Mesenchymal stem cell (in vitro differentiated cells and primary cell): Measurements from ENCODE around the gene TRIM2.

Experiments used
- DNase-seq: peaks from one replicate; pipeline ENCODE4 v3.0.0-alpha.2; 2013
- H2AFZ ChIP-seq: one replicate; pipeline ENCODE4 v1.6.1; 2013; ENCODE audit warnings: low read depth, mild to moderate bottlenecking, control low read depth, inconsistent platforms, low read length, moderate library complexity
- H2AK5ac ChIP-seq: 2 replicates; pipeline ENCODE4 v1.6.1; 2013; ENCODE audit warnings: low read length, moderate library complexity, mild to moderate bottlenecking, inconsistent platforms; ENCODE audit not compliant: severe bottlenecking
- H2BK120ac ChIP-seq: one replicate; pipeline ENCODE4 v1.6.1; 2013; ENCODE audit warnings: low read depth, mild to moderate bottlenecking, inconsistent platforms, low read length, moderate library complexity
- H2BK12ac ChIP-seq, 2 experiments: one replicate each; pipeline ENCODE4 v1.6.1; 2013; ENCODE audit warnings: inconsistent platforms in 2 of 2, low read length in 2 of 2, mild to moderate bottlenecking in 2 of 2, moderate library complexity in 2 of 2, control low read depth in 1 of 2
- H2BK15ac ChIP-seq: one replicate; pipeline ENCODE4 v1.6.1; 2013; ENCODE audit warnings: mild to moderate bottlenecking, low read depth, inconsistent platforms; ENCODE audit not compliant: poor library complexity, severe bottlenecking
- H2BK5ac ChIP-seq: 2 replicates; pipeline ENCODE4 v1.6.1; 2013; ENCODE audit warnings: low read depth, mild to moderate bottlenecking, low read length, control low read depth, inconsistent platforms; ENCODE audit not compliant: poor library complexity, severe bottlenecking
- H3K14ac ChIP-seq, 2 experiments: one replicate each; pipeline ENCODE4 v1.6.1; 2013; ENCODE audit warnings: inconsistent platforms in 2 of 2, low read length in 2 of 2, control low read depth in 1 of 2, mild to moderate bottlenecking in 1 of 2, moderate library complexity in 1 of 2
- H3K18ac ChIP-seq, 2 experiments: one replicate each; pipeline ENCODE4 v1.6.1; 2013; ENCODE audit warnings: inconsistent platforms in 2 of 2, low read length in 2 of 2, control low read depth in 1 of 2, low read depth in 1 of 2, mild to moderate bottlenecking in 1 of 2
- H3K23ac ChIP-seq, 2 experiments: one replicate each; pipeline ENCODE4 v1.6.1; 2013; ENCODE audit warnings: inconsistent platforms in 2 of 2, low read length in 2 of 2, mild to moderate bottlenecking in 2 of 2, moderate library complexity in 2 of 2, control low read depth in 1 of 2
- H3K27ac ChIP-seq: 2 replicates; pipeline ENCODE4 v1.5.1; 2013; ENCODE audit warnings: mild to moderate bottlenecking, moderate library complexity, low read length, control low read depth, inconsistent platforms; ENCODE audit not compliant: poor library complexity, severe bottlenecking
- H3K27me3 ChIP-seq, 2 experiments: 2 replicates each; pipeline versions ENCODE4 v1.6.1 to v1.7.0; 2013; ENCODE audit warnings: low read length in 2 of 2, mild to moderate bottlenecking in 2 of 2, moderate library complexity in 2 of 2, control low read depth in 1 of 2, inconsistent platforms in 1 of 2; ENCODE audit not compliant: control insufficient read depth in 1 of 2, insufficient read depth in 1 of 2
- H3K36me3 ChIP-seq, 2 experiments: 2 replicates each; pipeline versions ENCODE4 v1.6.1 to v1.7.0; 2013; ENCODE audit warnings: low read length in 2 of 2, control low read depth in 1 of 2, inconsistent platforms in 1 of 2, low read depth in 1 of 2, mild to moderate bottlenecking in 1 of 2; ENCODE audit not compliant: insufficient read depth in 2 of 2, control insufficient read depth in 1 of 2
- H3K4ac ChIP-seq, 2 experiments: one replicate each; pipeline ENCODE4 v1.6.1; 2013; ENCODE audit warnings: inconsistent platforms in 2 of 2, low read length in 2 of 2, mild to moderate bottlenecking in 2 of 2, moderate library complexity in 2 of 2, control low read depth in 1 of 2, low read depth in 1 of 2
- H3K4me1 ChIP-seq: 2 replicates; pipeline ENCODE4 v1.6.1; 2013; ENCODE audit warnings: low read depth, low read length, control low read depth; ENCODE audit not compliant: control insufficient read depth, insufficient read depth
- H3K4me2 ChIP-seq: 2 replicates; pipeline ENCODE4 v1.6.1; 2013; ENCODE audit warnings: low read length, mild to moderate bottlenecking, inconsistent platforms; ENCODE audit not compliant: poor library complexity, severe bottlenecking
- H3K4me3 ChIP-seq, 2 experiments: 2 replicates each; pipeline versions ENCODE4 v1.5.1 to v1.7.0; 2013; ENCODE audit warnings: low read length in 2 of 2, mild to moderate bottlenecking in 2 of 2, control low read depth in 1 of 2, low read depth in 1 of 2; ENCODE audit not compliant: insufficient read depth in 1 of 2
- H3K79me1 ChIP-seq: replicated peaks from 2 replicates; pipeline ENCODE4 v1.6.1; 2013; ENCODE audit warnings: mild to moderate bottlenecking, control low read depth, low read length, inconsistent platforms; ENCODE audit not compliant: poor library complexity, severe bottlenecking
- H3K9ac ChIP-seq: 2 replicates; pipeline ENCODE4 v1.7.0; 2013; ENCODE audit warnings: mild to moderate bottlenecking, low read length, moderate library complexity
- H3K9me3 ChIP-seq: 2 replicates; pipeline ENCODE4 v1.7.0; 2013; ENCODE audit warnings: mild to moderate bottlenecking, low read length; ENCODE audit not compliant: control insufficient read depth
- H4K8ac ChIP-seq: one replicate; pipeline ENCODE4 v1.6.1; 2013; ENCODE audit warnings: inconsistent platforms, mild to moderate bottlenecking, low read length, moderate library complexity
- H4K91ac ChIP-seq: one replicate; pipeline ENCODE4 v1.6.1; 2013; ENCODE audit warnings: mild to moderate bottlenecking, low read length, inconsistent platforms
- WGBS: methylation state at CpG from one replicate; pipeline ENCODE4 v1.1.7; 2013; ENCODE audit warnings: mixed read lengths; 5-methylcytosine and 5-hydroxymethylcytosine counted together

Gene TRIM2

GRCh38 chr4:153246446-153247115, 42.3 kb downstream of the TRIM2 start:
- Histone ChIP-seq H3K4me2 (no peak overlapping the region), H3K79me1 (peaks cover 23% of the 10 kb centered on the region), H2AFZ (no peak overlapping the region), H3K27ac (no peak overlapping the region), H2BK12ac (no peak overlapping the region), H3K4me3 (no peak overlapping the region), H2AK5ac (no peak overlapping the region), H3K27me3 (no peaks in the 10 kb centered on the region), H2BK15ac (no peak overlapping the region), H3K4me1 (peaks cover 20% of the 10 kb centered on the region), H3K4ac (no peak overlapping the region), H2BK5ac (no peak overlapping the region), H4K8ac (no peak overlapping the region), H3K23ac (no peak overlapping the region), H3K9ac (no peak overlapping the region), H3K36me3 (no peaks in the 10 kb centered on the region), H3K9me3 (no peaks in the 10 kb centered on the region), H3K14ac (no peak overlapping the region), H4K91ac (no peak overlapping the region), H3K18ac (no peak overlapping the region), H2BK120ac (no peak overlapping the region)
- no peak for DNase-seq
- WGBS = 86% methylated on average over 7 of the region's 7 CpGs

- Histone ChIP-seq H3K9me3 (no peaks in the 10 kb centered on the region), H2BK120ac (no peak overlapping the region), H2BK12ac (peak overlapping the region in 1 of 2 experiments; percentile 45), H3K4me2 (no peak overlapping the region), H3K36me3 (no peaks in the 10 kb centered on the region), H4K91ac (no peak overlapping the region), H3K23ac (no peak overlapping the region), H3K18ac (peak overlapping the region; percentile 19 to 42), H4K8ac (no peak overlapping the region), H2BK15ac (peak overlapping the region; percentile 71), H3K4me1 (peaks cover 20% of the 10 kb centered on the region), H3K14ac (no peak overlapping the region), H2AFZ (no peak overlapping the region), H3K4me3 (no peak overlapping the region), H3K4ac (no peak overlapping the region), H3K79me1 (peaks cover 25% of the 10 kb centered on the region), H3K9ac (no peak overlapping the region), H2BK5ac (no peak overlapping the region), H2AK5ac (no peak overlapping the region), H3K27ac (no peak overlapping the region), H3K27me3 (no peaks in the 10 kb centered on the region)
- WGBS = 85% methylated on average over 6 of the region's 6 CpGs
- no peak for DNase-seq
Observed at GRCh38 chr4:153247116-153247490, 42.9 kb downstream of the TRIM2 start.

DNA sequence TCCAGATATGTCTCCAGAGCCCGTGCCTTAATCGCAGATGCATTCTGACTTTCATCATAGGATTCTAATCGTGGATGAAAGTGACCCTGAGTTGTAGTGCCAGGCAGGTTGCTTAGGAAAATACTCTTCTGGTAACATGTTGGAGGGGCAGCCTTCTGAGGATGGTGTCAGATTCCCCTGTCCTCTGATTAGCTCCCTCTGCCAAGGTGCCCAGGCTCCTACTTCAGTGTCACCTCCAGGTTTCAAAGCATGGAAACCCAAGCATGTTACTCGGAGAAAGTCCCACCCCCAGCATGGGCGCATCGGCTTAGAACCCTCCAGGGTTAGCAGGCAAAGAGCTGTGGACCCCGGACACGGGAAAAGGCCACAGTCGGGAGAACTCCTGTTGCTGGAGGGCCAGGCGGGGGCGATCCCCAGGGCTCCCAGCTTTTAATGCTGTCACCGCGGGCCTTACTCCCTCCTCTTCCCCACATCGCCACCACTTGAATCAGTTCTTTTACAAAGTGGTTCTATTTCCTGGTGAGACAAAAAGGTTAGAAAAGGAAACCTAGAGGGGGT, 44.5 kb downstream of the TRIM2 start:
- WGBS = 32% methylated on average over 9 of the region's 14 CpGs
- Histone ChIP-seq H3K4me2 (peak overlapping the region; percentile 90), H3K9ac (peak overlapping the region; percentile 87), H3K27ac (peak overlapping the region; percentile 43), H2BK15ac (no peak overlapping the region), H2BK12ac (peak overlapping the region in 1 of 2 experiments; percentile 17), H3K4ac (peak overlapping the region in 1 of 2 experiments; percentile 17), H3K9me3 (no peaks in the 10 kb centered on the region), H3K4me3 (peak overlapping the region; percentile 47 to 80), H4K8ac (peak overlapping the region; percentile 64), H3K36me3 (no peaks in the 10 kb centered on the region), H3K14ac (peak overlapping the region in 1 of 2 experiments; percentile 2), H4K91ac (peak overlapping the region; percentile 28), H2BK5ac (no peak overlapping the region), H3K4me1 (peaks cover 12% of the 10 kb centered on the region), H3K27me3 (no peaks in the 10 kb centered on the region), H2AFZ (no peak overlapping the region), H3K18ac (peak overlapping the region; percentile 29 to 40), H2AK5ac (no peak overlapping the region), H3K23ac (no peak overlapping the region), H2BK120ac (peak overlapping the region; percentile 76), H3K79me1 (peaks cover 31% of the 10 kb centered on the region)
- DNase-seq = no peak

GRCh38 chr4:153249199-153250041, 45.2 kb downstream of the TRIM2 start:
- H4K8ac ChIP-seq = no peak overlapping the region
- peak overlapping the region; percentile 68 for H2AFZ ChIP-seq
- 10% methylated on average over 44 of the region's 44 CpGs for WGBS

More at GRCh38 chr4:153249199-153250041, 45.2 kb downstream of the TRIM2 start:
- Histone ChIP-seq H3K4me3 (peak overlapping the region; percentile 47 to 80), H2BK15ac (no peak overlapping the region), H4K91ac (no peak overlapping the region), H3K18ac (peak overlapping the region; percentile 52 to 64), H3K27ac (peak overlapping the region; percentile 78), H3K23ac (no peak overlapping the region), H3K9me3 (no peaks in the 10 kb centered on the region), H3K4ac (peak overlapping the region; percentile 10 to 44), H3K79me1 (peaks cover 35% of the 10 kb centered on the region), H3K9ac (peak overlapping the region; percentile 87), H3K4me2 (peak overlapping the region; percentile 90), H3K4me1 (peaks cover 12% of the 10 kb centered on the region), H3K14ac (no peak overlapping the region), H3K36me3 (no peaks in the 10 kb centered on the region), H2BK120ac (no peak overlapping the region), H2AK5ac (no peak overlapping the region), H2BK5ac (no peak overlapping the region), H2BK12ac (no peak overlapping the region), H3K27me3 (no peaks in the 10 kb centered on the region)
- peak; percentile 89 for DNase-seq
